ENCODE measurements around the gene MCM10. TPM values are rescaled to one million over a fixed set of nuclear protein-coding genes. Genes with fewer than 3 reads are reported as not detected.

Gene MCM10
- total and polyA plus RNA-seq, 10 of the 15 experiments (the other 5 are each of a cell fraction or from before 2014, with no cell fraction given), result 5.8 to 35.1 (median 23.7) TPM

DNA sequence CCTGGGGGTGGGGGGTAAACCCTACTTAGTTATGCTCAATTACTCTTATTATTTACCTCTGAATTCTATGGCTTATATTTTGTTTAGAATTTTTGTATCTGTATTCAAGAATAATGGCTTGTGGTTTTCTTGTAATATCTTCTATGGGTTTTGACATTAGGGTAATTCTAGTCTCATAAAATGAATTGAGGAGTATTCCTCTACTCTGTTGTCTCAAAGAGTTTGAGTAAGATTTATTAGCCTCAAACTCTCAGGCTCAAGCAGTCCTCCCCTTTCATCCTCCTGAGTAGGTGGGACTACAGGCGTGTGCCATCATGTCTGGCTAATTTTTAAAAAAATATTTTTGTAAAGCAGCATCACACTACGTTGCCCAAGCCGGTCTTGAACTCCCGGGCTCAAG is 92.4 kb downstream of the MCM10 start:
- no peak for TF ChIP-seq YY1 (IDR thresholded peaks at IDR 0.05; ENCODE audit: low read depth, low read length)
- no peak for TF ChIP-seq STAT1 (conservative IDR thresholded peaks at IDR 0.05)
- TF ChIP-seq ZNF274 (IDR thresholded peaks at IDR 0.05; ENCODE audit: insufficient read depth, insufficient read length), result no peak
- TF ChIP-seq SPI1 (IDR thresholded peaks at IDR 0.05; ENCODE audit: borderline replicate concordance, insufficient read depth, low read depth, low read length), result no peak
- no peak for TF ChIP-seq ZNF687 (IDR thresholded peaks at IDR 0.05)
- no peak for TF ChIP-seq GATAD2B (conservative IDR thresholded peaks at IDR 0.05; ENCODE audit: low read depth)
- no peak for TF ChIP-seq HDGF (IDR thresholded peaks at IDR 0.05)
- TF ChIP-seq WRNIP1 (IDR thresholded peaks at IDR 0.05; ENCODE audit: borderline replicate concordance, low read depth, low read length), result no peak
- TF ChIP-seq SIN3A (IDR thresholded peaks at IDR 0.05; ENCODE audit: low read depth, low read length), result no peak
- no peak for TF ChIP-seq CHD2 (IDR thresholded peaks at IDR 0.05; ENCODE audit: borderline replicate concordance, low read depth, low read length)
- no peak for TF ChIP-seq NFXL1 (IDR thresholded peaks at IDR 0.05; ENCODE audit: borderline replicate concordance)
- no peak for TF ChIP-seq DPF2 (IDR thresholded peaks at IDR 0.05)
- no peak for TF ChIP-seq ASH2L (IDR thresholded peaks at IDR 0.05; ENCODE audit: borderline replicate concordance, low read depth)
- TF ChIP-seq IKZF2 (IDR thresholded peaks at IDR 0.05), result no peak
- Histone ChIP-seq H3K4me1 (ENCODE audit: control insufficient read depth, insufficient read depth, low read length) (no peaks in the 10 kb centered on the region), H3K27me3 (replicated peaks in 1 of 2; ENCODE audit: control insufficient read depth in 2 of 2, insufficient read depth in 2 of 2, low read length in 1 of 2) (no peaks in the 10 kb centered on the region; a peak in 1 of 4 replicates), H3K79me2 (ENCODE audit: control insufficient read depth, insufficient read depth, low read length) (no peaks in the 10 kb centered on the region), H3K9me3 (replicated peaks; ENCODE audit: control insufficient read depth, insufficient read depth, low read length) (no peaks in the 10 kb centered on the region), H4K20me1 (ENCODE audit: control insufficient read depth, insufficient read depth) (no peaks in the 10 kb centered on the region), H3K4me2 (ENCODE audit: control insufficient read depth, insufficient read depth) (no peak overlapping the region), H3K9ac (ENCODE audit: control insufficient read depth, insufficient read depth, low read length) (no peak overlapping the region), H3K27ac (ENCODE audit: control insufficient read depth, insufficient read depth) (no peak overlapping the region), H3K36me3 (ENCODE audit: control insufficient read depth in 2 of 2, insufficient read depth in 2 of 2, low read length in 1 of 2) (no peaks in the 10 kb centered on the region), H3K4me3 (no peak overlapping the region), H2AFZ (ENCODE audit: control insufficient read depth, low read depth, low read length) (no peak overlapping the region)
- no peak for FAIRE-seq
- intact Hi-C loops (cut with micrococcal nuclease; ENCODE audit: unreplicated experiment), result no loop called here
- in situ Hi-C loops (cut with MboI), result no loop called here
- POLR2A ChIA-PET, result no interaction called here
- SMC1A ChIA-PET (ENCODE audit: uncharacterized antibody, unreplicated experiment), result no interaction called here
- no peak for DNase-seq (ENCODE audit: low read depth, low spot score)
- WGBS (ENCODE audit: insufficient coverage, insufficient replicate concordance, low lambda C conversion rate, missing lambda C conversion rate), result 62% methylated on average over 4 of the region's 4 CpGs
- ATAC-seq, result no peak
- BruUV-seq (replicated peaks), result no TSS peak
- CTCF ChIA-PET, result no interaction called here
- RAD21 ChIA-PET (ENCODE audit: unreplicated experiment), result no interaction called here

Data from GM12878 (cell line).